NCI-H446 (cell line): ENCODE measurements around the gene SBK2.
"Not testable (repeated sequence)": the region's sequence is repeated elsewhere in the genome, so short reads cannot be mapped to it uniquely, and the experiment has no call there.

Experiments used
- DNase-seq, 2 experiments: peaks; one replicate each; lab custom pipeline; 2025; lab: John Stamatoyannopoulos, UW

Gene SBK2, protein sequence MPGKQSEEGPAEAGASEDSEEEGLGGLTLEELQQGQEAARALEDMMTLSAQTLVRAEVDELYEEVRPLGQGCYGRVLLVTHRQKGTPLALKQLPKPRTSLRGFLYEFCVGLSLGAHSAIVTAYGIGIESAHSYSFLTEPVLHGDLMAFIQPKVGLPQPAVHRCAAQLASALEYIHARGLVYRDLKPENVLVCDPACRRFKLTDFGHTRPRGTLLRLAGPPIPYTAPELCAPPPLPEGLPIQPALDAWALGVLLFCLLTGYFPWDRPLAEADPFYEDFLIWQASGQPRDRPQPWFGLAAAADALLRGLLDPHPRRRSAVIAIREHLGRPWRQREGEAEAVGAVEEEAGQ

DNA sequence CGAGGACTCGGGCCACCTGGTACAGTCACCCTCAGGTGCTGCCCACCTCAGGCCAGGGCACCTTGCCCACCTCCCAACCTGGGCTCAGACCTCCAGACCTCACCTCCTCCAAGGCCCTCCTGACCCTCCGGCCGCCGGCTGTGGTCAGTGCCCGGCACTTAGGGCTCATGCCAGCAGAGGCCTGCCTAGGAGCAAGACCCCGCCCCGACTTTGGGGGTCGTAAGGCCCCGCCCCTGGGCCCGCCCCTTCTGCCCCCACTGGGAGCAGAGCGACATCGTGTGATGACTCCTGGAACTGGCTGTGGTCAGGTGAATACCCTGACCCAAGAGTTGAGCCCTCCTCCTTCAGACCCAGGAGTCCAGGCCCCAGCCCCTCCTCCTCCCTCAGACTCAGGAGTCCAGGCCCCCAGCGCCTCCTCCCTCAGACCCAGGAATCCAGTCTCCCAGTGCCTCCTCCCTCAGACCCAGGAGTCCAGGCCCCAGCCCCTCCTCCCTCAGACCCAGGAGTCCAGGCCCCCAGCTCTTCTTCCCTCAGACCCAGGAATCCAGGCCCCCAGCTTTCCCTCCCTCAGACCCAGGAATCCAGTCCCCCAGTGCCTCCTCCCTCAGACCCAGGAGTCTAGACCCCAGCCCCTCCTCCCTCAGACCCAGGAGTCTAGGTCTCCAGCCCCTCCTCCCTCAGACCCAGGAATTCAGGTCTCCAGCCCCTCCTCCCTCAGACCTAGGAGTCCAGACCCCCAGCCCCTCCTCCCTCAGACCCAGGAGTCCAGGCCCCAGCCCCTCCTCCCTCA lies at the start of gene SBK2:
TSS of gene SBK2 (minus strand) at position 183 of the 790 bp plus-strand sequence. CDS start 839 bp downstream, outside the sequence.
- DNase-seq, result no peak

DNA sequence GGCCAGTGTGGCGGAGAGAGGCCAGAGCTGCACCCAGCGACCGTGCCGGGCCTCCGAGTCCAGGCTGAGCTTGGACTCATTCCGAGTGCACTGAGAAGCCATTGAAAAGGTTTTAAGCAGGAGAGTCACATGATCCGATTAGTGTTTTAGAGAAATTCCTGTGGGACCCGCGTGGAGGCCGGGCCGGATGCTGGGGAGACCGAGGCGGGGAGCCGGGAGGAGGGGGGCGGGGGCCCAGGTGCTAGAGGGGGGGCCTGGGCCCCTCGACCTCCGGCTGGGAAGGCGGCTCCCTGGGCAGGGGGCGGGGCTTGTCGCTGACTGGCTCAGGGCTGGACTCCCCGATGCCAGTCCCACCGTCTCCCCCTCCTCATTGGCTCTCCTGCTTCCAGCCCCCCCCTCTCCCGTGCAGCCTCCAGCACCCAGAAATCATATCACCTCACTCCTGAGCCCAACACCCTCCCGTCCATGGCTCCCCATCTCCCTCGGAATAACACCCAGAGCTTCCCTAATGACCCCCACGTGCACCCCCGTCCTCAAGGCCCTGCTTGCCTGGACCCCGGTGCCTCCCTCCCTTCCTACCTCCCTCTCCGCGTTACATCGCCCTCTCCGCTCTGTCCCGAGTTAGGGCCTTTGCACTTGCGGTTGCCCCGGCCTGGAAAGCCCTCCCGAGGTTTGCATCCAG lies 48.9 kb upstream of the SBK2 start:
- DNase-seq, result no peak

DNA sequence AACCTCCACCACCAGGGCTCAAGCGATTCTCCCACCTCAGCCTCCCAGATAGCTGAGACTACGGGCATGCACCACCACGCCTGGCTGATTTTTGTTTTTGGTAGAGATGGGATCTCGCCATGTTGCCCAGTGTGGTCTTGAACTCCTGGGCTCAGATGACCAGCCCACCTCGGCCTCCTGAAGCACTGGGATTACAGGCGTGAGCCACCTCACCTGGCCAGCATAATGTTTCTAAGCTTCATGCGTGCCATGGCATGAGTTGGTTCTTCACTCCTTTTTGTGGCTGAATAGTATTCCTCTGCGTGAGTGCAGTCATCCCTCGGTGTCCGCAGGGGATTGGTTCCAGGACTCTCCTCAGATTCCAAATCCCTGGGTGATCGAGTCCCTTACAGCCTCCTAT lies 47.9 kb upstream of the SBK2 start:
- no peak for DNase-seq

DNA sequence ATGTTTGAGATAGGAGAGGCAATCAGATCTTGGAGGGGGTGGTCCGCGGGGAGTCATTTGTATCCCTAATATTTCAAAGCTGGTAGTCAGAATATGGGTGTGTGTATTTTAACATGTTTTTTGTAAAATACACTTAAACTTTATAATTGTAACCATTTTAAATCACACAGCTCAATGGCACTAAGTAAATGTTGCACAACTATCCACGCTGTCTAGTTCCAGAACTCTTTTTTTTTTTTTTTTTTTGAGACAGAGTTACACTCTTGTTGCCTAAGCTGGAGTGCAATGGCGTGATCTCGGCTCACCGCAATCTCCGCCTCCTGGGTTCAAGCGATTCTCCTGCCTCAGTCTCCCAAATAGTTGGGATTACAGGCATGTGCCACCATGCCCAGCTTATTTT lies 47.0 kb upstream of the SBK2 start:
- not testable (repeated sequence) for DNase-seq

DNA sequence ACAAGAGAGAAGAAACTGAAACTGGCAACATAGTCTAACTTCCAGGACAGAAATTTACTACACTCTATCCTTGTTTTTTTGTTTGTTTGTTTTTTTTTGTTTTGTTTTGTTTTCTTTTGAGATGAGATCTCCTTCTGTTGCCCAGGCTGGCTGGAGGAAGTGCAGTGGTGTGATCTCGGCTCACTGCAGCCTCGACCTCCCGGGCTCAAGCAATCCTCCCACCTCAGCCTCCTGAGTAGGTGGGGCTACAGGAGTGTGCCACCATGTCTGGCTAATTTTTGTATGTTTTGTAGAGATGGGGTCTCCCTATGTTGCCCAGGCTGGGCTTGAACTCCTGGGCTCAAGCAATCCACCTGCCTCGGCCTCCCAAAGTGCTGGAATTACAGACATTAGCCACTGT lies 45.4 kb upstream of the SBK2 start:
- not testable (repeated sequence) for DNase-seq

DNA sequence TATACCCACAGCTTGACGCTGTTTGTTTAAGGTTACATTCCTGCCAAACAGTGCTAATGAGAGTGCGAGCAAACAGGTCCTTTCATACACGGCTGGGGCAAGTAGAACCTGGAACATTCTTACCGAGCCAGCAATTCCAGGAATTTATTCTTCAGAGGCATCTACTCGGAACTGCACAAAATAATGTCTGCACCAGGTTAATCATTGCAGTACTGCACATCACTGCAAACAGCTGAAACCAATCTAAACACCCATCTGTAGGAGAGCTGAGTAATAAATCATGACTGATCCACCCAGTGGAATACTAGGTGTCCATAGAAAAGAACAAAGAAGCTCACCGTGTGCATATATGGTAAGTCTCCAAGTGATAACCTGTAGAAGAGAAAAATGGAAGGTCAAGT lies 44.9 kb upstream of the SBK2 start:
- no peak for DNase-seq

DNA sequence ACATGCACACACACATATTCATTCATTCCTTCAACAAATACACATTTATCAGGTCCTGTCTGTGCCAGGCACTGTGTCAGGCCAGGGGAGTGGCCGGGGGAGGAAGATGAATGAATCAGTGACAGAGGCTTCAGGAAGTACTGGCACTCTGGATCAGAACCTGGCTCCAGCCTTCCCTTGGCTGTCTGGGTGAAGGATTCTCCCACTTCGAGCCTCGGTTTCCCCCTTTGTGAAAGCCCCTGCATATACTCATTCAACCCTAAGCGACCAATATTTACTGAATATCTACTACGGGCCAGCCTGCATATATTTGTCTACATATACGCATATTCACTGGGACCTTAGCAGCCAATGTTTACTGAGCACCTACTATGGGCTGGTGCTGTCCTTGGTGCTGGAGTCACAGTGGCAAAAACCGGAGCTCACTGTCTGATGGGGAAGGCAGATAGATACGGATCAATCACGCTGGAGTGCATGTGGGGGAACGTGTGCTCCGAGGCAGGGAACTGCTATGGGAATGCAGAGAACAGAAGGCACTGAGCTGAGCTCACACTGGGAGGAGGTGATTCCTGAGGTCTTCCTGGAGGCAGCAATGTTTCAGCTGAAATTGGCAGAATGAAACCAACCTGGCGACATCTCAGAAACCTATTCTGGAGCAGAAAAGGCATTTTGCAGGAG lies 44.4 kb upstream of the SBK2 start:
- no peak for DNase-seq

DNA sequence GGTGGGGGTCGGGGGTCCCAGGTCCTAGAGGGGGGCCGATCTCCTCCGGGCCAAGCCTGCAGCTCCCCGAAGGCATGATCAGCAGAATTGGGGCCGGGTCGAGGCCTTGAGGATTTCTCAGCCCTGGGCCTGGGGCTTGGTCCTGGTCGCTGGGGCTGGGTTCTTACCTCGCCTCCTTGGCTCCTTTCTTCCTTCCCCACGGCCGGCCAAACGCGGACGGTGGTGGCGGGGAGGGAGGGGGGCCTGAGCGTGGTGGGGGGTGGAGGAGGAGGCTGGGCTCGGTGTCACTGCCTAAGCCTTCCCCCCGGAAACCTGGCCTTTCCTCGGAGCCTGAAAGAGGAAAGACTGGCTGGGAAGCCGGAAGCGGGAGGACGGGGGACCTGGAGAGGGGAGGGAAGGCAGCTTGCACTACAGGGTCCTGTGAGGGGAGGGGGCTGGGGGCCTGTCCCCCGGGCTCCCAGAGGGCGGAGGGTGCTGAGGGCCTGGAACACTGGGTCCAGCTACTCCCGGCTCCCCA lies 43.8 kb upstream of the SBK2 start, which contains the start of gene ZNF579:
TSS of gene ZNF579 (minus strand) at position 221 of the 517 bp plus-strand sequence. CDS start 1,209 bp downstream, outside the sequence.
- peak; percentile 88 to 91 for DNase-seq

DNA sequence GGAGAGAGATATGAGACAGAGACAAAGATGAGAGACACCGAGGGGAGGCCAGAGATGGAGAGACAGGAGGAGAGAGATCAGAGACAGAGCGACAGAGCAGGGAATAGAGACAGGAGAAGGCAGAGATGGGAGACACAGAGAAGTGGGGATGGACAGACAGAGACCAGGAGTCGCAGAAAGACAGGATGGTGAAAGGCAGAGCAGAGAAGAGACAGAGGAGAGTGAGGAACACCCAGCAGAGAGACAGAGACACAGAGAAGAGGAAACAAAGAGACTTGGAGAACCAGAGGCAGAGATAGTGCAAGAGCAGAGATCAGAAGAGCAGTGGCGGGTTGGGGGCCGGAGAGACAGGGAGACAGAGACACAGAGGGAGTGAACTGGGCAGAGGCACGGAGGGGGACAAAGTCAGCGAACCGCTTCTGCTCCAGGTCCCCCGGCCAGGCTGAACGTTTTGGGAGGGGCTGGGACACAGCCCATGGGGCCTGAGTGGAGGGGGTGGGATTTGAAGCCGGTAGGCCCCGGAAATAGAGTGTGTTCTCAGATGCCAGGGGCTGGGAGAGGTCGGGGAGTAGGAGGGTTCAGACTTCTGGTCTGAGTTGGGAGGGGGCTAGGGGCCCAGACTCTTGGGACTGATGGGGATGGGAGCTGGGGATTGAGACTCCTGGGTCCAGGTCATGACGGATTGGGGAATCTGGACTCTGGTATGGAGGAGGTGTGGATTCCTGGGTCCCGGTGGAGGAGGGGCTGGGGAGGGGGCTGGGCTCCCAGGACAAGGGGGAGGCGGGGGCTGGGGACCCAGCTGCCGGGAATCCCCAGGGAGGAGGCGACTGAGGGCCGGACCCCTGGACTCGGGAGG lies 43.1 kb upstream of the SBK2 start:
- DNase-seq, result peak in 1 of 2 experiments; percentile 30

DNA sequence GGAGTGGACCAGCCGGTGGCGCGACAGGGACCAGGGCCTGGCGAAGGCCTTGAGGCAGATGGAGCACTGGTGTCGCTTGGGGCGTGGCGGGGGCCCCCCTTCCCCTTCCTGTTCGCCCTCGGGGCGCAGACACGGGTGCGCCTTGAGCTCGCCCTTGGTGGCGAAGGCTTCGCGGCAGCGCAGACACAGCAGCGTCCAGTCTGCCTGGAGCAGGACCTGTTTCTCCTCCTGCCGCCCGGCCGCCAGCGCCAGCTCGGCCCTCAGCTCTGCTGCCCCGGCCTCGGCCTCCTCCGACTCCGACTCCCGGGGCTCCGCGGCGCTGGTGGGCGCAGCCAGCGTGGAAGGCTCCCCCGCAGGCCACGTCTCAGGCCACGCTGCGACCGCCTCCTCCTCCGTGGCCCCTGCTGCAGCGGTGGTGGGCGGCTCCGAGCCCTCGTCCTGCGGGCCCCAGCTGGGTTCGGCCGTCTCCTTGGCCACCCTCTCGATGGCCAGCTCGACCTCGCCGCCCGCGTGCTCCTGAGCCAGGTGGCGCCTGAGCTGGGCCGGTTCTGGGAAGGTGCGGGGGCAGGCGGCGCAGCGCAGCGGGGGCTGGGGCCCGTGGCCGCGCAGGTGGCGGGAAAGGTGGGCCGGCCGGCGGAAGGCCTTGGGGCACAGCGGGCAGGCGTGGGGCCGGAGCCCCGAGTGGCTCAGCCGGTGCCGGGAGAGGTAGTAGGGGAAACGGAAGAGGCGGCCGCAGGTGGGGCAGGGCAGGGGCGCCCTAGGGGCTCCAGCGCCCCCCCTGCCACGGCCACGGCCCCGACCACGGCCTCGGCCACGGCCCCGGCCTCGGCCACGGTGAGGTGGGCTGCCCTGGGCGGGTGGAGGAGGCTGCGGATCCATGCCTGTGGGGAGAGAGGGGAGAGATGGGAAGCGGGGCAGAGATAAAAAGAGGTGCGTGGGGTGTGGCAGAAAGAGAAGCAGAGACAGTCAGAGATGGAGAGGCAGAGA lies 42.1 kb upstream of the SBK2 start:
- no peak for DNase-seq

DNA sequence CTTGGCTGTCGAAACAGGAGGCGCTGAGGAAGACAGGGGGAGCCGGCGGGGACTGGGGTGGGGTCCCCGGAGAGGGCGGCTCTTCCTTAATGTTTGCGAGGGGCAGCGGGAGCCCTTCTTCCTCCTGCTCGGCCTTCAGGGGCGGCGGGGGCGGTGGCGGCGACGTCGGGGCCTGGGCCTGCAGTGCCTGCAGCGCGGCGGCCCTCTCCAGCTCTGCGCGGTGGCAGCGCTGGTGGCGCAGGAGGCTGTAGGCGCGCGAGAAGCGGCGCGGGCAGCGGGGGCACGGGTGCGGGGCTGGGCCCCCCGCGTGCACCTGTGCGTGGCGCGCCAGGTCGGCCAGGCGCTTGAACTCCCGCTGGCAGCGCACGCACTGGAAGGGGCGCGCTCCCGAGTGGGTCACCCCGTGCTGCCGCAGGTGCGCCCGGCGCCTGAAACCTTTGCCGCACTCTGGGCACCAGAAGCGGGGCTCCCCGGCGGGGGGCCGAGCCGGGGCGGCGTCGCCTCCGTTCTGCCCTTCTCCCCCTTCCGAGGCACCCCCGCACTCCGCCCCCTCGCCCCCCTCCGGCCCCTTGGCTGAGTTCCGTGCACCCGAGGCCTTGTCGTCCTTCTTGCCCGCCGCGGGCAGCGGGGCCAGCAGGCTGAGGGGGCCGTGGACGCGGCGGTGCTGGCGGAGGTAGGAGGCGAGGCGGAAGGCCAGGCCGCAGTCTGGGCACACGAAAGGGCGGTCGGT lies 41.3 kb upstream of the SBK2 start:
- DNase-seq, result no peak

DNA sequence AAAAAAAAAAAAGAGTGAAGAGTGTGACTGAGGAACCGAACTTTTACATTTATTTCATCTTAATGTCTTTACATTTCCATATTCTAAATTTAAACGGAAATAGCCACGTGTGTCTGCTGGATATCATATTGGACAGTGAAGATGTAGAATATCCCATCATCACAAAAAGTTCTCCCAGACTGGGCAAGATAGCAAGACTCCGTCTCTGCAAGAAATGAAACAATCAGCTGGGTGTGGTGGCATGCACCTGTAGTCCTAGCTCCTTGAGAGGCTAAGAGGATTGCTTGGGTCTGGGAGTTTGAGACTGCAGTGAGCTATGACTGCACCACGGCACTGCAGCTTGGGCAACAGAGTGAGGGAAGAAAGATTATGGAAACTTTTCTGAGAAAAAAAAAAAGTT lies 39.8 kb upstream of the SBK2 start:
- no peak for DNase-seq

DNA sequence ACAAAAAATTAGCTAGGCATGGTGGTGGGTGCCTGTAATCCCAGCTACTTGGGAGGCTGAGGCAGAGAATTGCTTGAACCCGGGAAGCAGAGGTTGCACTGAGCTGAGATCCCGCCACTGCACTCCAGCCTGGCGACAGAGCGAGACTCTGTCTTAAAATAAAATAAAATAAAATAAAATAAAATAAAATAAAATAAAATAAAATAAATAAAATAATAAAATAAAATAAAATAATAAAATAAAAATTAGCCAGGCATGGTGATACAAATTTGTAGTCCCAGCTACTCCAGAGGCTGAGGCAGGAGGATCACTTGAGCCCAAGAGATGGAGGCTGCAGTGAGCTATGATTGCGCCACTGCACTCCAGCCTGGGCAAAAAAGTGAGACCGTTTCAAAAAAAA lies 37.0 kb upstream of the SBK2 start:
- not testable (repeated sequence) for DNase-seq

DNA sequence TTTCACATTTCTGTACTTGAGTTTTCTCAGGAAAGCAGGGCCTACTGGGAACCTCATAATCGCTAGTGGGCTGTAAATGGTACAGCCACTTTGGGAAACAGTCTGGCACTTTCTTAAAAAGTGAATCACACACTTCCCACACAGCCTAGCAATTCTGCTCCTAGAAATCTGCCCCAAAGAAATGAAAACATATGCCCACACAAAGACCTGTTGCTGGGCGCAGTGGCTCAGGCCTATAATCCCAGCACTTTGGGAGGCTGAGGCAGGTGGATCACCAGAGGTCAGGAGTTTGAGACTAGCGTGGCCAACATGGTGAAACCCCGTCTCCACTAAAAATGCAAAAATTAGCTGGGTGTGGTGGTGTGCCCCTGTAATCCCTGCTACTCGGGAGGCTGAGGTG lies 32.5 kb upstream of the SBK2 start:
- not testable (repeated sequence) for DNase-seq

DNA sequence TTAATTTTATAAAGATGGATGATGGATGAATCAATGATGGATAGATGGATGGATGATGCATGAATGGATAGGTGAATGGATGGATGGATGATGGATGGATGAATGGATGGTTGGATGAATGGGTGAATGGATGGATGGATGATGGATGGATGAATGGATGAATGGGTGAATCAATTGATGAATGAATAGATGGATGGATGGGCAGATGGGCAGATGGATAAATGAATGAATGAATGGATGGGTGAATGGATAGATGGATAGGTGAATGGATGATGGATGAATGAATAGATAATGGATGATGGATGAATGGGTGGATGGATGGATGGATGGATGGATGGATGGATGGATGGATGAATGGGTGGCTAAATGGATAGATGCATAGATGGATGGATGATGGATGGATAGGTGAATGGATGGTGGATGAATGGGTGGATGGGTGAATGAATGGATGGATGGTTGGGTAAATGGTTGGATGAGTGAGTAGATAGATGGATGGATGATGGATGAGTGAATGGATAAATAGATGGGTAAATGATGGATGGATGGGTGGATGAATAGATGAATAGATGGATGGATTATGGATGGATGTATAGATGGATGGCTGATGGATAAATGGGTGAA lies 30.9 kb upstream of the SBK2 start:
- DNase-seq, result no peak

DNA sequence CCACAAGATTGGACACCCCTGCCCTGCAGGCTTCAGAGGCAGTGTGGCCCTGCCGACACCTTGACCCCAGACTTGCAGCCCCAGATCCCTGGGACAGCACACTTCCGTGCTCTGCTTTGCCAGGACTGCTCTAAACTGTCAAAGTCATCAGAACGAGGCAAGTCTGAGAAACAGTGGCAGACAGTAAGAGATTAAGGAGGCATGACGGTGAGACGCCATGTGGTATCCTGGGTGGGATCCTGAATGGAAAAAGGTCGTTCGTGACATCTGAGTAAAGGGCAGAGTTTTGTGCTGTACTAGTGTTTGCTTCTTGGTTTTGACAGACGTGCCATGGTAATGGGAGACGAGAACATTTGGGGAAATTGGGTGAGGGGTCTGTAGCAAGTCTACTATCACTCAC lies 29.9 kb upstream of the SBK2 start:
- no peak for DNase-seq

DNA sequence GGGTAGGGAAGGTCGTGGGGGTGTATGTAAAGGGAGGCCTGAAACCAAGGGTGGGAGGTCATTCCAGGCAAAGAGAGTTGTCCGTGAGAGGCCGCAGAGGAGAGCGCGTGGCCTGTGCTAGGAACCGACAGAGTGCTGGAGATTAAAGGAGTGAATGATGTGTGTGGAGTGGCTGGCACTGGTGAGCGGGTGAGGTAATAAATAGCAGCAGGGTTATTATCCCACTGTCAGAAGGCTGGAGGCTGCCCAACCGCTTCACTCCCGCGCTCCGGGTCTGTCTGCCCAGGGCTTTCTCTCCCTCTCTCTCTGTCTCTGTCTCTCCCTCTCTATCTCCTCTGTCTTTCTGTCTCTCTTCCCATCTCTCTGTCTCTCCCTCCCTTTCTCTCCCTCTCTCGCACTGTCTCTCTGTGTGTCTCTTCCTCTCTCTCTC lies 26.3 kb upstream of the SBK2 start:
- DNase-seq, result peak; percentile 14 to 72

DNA sequence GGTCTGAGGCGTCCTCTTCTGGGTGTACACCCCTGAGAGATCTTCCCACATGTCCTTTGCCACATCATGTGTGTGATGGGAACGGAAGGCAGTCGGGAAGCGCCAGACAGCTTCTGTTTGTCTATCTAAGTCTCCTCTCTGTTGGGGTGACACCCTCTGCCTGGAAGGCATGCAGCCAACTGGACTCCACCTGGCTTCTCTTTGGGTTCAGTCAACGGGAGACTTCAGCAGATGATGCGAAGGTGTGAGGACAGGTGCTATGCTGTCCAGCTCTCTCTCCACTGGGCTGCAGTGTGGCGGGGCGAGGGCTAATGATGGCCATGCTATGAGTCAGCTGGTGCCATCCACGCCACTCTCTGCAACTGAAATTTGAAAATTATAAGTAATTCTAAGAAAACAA lies 22.8 kb upstream of the SBK2 start:
- DNase-seq, result no peak
